Neural cell (in vitro differentiated cells): ENCODE results near the gene TCL1B.

Experiments
- CTCF ChIP-seq: fragments of 450-650 bp; IDR thresholded peaks from 2 replicates; pipeline ENCODE4 v1.5.1; 2014; ENCODE audit warnings: antibody characterized with exemption, mild to moderate bottlenecking, moderate library complexity; ENCODE audit not compliant: poor library complexity, severe bottlenecking
- EP300 ChIP-seq: fragments of 450-650 bp; conservative IDR thresholded peaks from 2 replicates; pipeline ENCODE4 v1.6.1; 2014; ENCODE audit warnings: antibody characterized with exemption, mild to moderate bottlenecking, moderate library complexity; ENCODE audit not compliant: poor library complexity, severe bottlenecking
- EZH2 ChIP-seq: fragments of 200-600, 300-800 bp; shearing (Covaris generic), sonication (generic); IDR thresholded peaks from 2 replicates; pipeline ENCODE4 v1.6.1; 2014; ENCODE audit warnings: antibody characterized with exemption, low read length, borderline replicate concordance, mild to moderate bottlenecking; ENCODE audit not compliant: insufficient read depth, poor library complexity, severe bottlenecking
- MXI1 ChIP-seq: fragments of 450-650 bp; conservative IDR thresholded peaks from 2 replicates; pipeline ENCODE4 v1.6.1; 2014; ENCODE audit warnings: antibody characterized with exemption, mild to moderate bottlenecking; ENCODE audit not compliant: poor library complexity, severe bottlenecking
- POLR2AphosphoS5 ChIP-seq: IDR thresholded peaks from 2 replicates; pipeline ENCODE4 v1.6.1; 2012
- RAD21 ChIP-seq: fragments of 450-650 bp; conservative IDR thresholded peaks from 2 replicates; pipeline ENCODE4 v1.6.1; 2014; ENCODE audit warnings: antibody characterized with exemption, mild to moderate bottlenecking, moderate library complexity

- no peak for TF ChIP-seq EP300
- TF ChIP-seq POLR2AphosphoS5, result no peak
- no peak for TF ChIP-seq CTCF
- TF ChIP-seq MXI1, result no peak
- no peak for TF ChIP-seq EZH2
- TF ChIP-seq RAD21, result no peak
Observed at GRCh38 chr14:95707327-95707726, 21.1 kb downstream of the TCL1B start.
